ENCODE results near the gene PRUNE2. TPM values are rescaled to one million over a fixed set of nuclear protein-coding genes. Genes with fewer than 3 reads are reported as not detected.
"Not testable (repeated sequence)": the region's sequence is repeated elsewhere in the genome, so short reads cannot be mapped to it uniquely, and the experiment has no call there.

The PRUNE2 gene
- total and polyA plus RNA-seq, 9 donors, result 2.5 to 45.8 (median 13.7) TPM

GRCh38 chr9:76751001-76751400 is 154.9 kb downstream of the PRUNE2 start:
- Histone ChIP-seq H3K27ac (no peak overlapping the region), H3K4me1 (ENCODE audit: insufficient read depth) (no peaks in the 10 kb centered on the region), H3K9me3 (no peaks in the 10 kb centered on the region), H3K4me3 (no peak overlapping the region), H3K36me3 (no peaks in the 10 kb centered on the region), H3K27me3 (no peaks in the 10 kb centered on the region)
- intact Hi-C loops (cut with DNase I), result no loop called here
- DNase-seq, result no peak
- no peak for TF ChIP-seq POLR2A (IDR thresholded peaks at IDR 0.05)
- TF ChIP-seq EP300 (IDR thresholded peaks at IDR 0.05), result no peak
- no peak for TF ChIP-seq CTCF (IDR thresholded peaks at IDR 0.05)
- WGBS, 3 donors, result 24 to 49% (median 46%) methylated on average over 3 of the region's 3 CpGs

GRCh38 chr9:76744336-76744735 is 161.6 kb downstream of the PRUNE2 start:
- no peak overlapping the region for H3K4me3 ChIP-seq
- WGBS, 3 donors, result 68 to 75% (median 74%) methylated on average over 3 of the region's 3 CpGs
- H3K4me1 ChIP-seq (ENCODE audit: insufficient read depth), result no peaks in the 10 kb centered on the region
- DNase-seq, result no peak
- no peaks in the 10 kb centered on the region for H3K36me3 ChIP-seq
- intact Hi-C loops (cut with DNase I), result no loop called here
- no peaks in the 10 kb centered on the region for H3K9me3 ChIP-seq
- no peak for TF ChIP-seq EP300 (IDR thresholded peaks at IDR 0.05)
- TF ChIP-seq CTCF (IDR thresholded peaks at IDR 0.05), result no peak
- no peak for TF ChIP-seq POLR2A (IDR thresholded peaks at IDR 0.05)
- no peak overlapping the region for H3K27ac ChIP-seq
- H3K27me3 ChIP-seq, result no peaks in the 10 kb centered on the region

- no peaks in the 10 kb centered on the region for H3K4me1 ChIP-seq (ENCODE audit: insufficient read depth)
- TF ChIP-seq EP300 (IDR thresholded peaks at IDR 0.05) (no peak), POLR2A (IDR thresholded peaks at IDR 0.05) (no peak), CTCF (IDR thresholded peaks at IDR 0.05) (no peak)
- H3K27me3 ChIP-seq, result no peaks in the 10 kb centered on the region
- H3K9me3 ChIP-seq, result no peaks in the 10 kb centered on the region
- H3K36me3 ChIP-seq, result no peaks in the 10 kb centered on the region
- 23 to 40% (median 35%) methylated on average over 3 of the region's 3 CpGs for WGBS, 3 donors
- no peak for DNase-seq
- H3K27ac ChIP-seq, result no peak overlapping the region
- no peak overlapping the region for H3K4me3 ChIP-seq
- intact Hi-C loops (cut with DNase I), result no loop called here
These were observed 162.0 kb downstream of the PRUNE2 start for GRCh38 chr9:76743931-76744330.

GRCh38 chr9:76742890-76743289 is 163.0 kb downstream of the PRUNE2 start:
- DNase-seq; H3K27ac ChIP-seq; H3K4me1 ChIP-seq (ENCODE audit: insufficient read depth); intact Hi-C loops (cut with DNase I); H3K9me3 ChIP-seq; H3K27me3 ChIP-seq; H3K36me3 ChIP-seq; H3K4me3 ChIP-seq: not testable (repeated sequence)
- WGBS, 3 donors, result 78 to 87% (median 79%) methylated on average over 4 of the region's 4 CpGs

- Histone ChIP-seq H3K9me3 (no peaks in the 10 kb centered on the region), H3K27me3 (no peaks in the 10 kb centered on the region), H3K4me1 (ENCODE audit: insufficient read depth) (no peaks in the 10 kb centered on the region), H3K27ac (no peak overlapping the region), H3K4me3 (no peak overlapping the region), H3K36me3 (no peaks in the 10 kb centered on the region)
- WGBS, 3 donors, result 62 to 77% (median 65%) methylated on average over 5 of the region's 5 CpGs
- TF ChIP-seq EP300 (IDR thresholded peaks at IDR 0.05), result no peak
- no peak for TF ChIP-seq CTCF (IDR thresholded peaks at IDR 0.05)
- no peak for TF ChIP-seq POLR2A (IDR thresholded peaks at IDR 0.05)
- intact Hi-C loops (cut with DNase I), result no loop called here
- no peak for DNase-seq
These were observed 164.4 kb downstream of the PRUNE2 start for GRCh38 chr9:76741524-76741923.
